Natural killer cell (primary cell): ENCODE measurements around the gene GPR176. TPM values are rescaled to one million over a fixed set of nuclear protein-coding genes. Genes with fewer than 3 reads are reported as not detected.

Experiments used
- ATAC-seq, 3 donors: fragments of 150-1000 bp in 2 of 3; fragments of 200-7000 bp in 1 of 3; cut with Tn5 transposase; 1 replicate in 1 of 3; 2 replicates in 2 of 3; pipeline ENCODE4 v1.10.0; 2021; ENCODE audit warnings: mild to moderate bottlenecking in 2 of 3, moderate library complexity in 2 of 3
- DNase-seq, 2 donors: peaks; one replicate each; pipeline versions ENCODE4 v3.0.0 to v3.0.0-alpha.2; 2013 to 2021; ENCODE audit warnings: mixed read lengths in 1 of 2
- H3K27ac ChIP-seq: one replicate; pipeline ENCODE4 v1.5.1; 2013; ENCODE audit warnings: mild to moderate bottlenecking, low read length
- H3K27me3 ChIP-seq: one replicate; pipeline ENCODE4 v1.6.1; 2013; ENCODE audit warnings: low read length; ENCODE audit not compliant: control insufficient read depth, insufficient read depth
- H3K36me3 ChIP-seq: one replicate; pipeline ENCODE4 v1.6.1; 2013; ENCODE audit warnings: low read length; ENCODE audit not compliant: control insufficient read depth, insufficient read depth
- H3K4me1 ChIP-seq: one replicate; pipeline ENCODE4 v1.6.1; 2013; ENCODE audit warnings: low read length; ENCODE audit not compliant: control insufficient read depth, insufficient read depth
- H3K4me3 ChIP-seq: one replicate; pipeline ENCODE4 v1.5.1; 2013; ENCODE audit warnings: low read length
- H3K9me3 ChIP-seq: one replicate; pipeline ENCODE4 v1.6.1; 2013; ENCODE audit warnings: low read length; ENCODE audit not compliant: control insufficient read depth, insufficient read depth
- H3K27ac Mint-ChIP-seq, 2 donors: one replicate each; pipeline ENCODE4 v1.8.0; 2022; ENCODE audit warnings: mild to moderate bottlenecking in 2 of 2, mixed read lengths in 2 of 2, moderate library complexity in 1 of 2
- H3K27me3 Mint-ChIP-seq, 2 donors: one replicate each; pipeline ENCODE4 v1.8.0; 2022; ENCODE audit warnings: low read depth in 2 of 2, mixed read lengths in 2 of 2
- H3K36me3 Mint-ChIP-seq: one replicate; pipeline ENCODE4 v1.8.0; 2022; ENCODE audit warnings: mixed read lengths
- H3K4me1 Mint-ChIP-seq, 2 donors: one replicate each; pipeline ENCODE4 v1.8.0; 2022; ENCODE audit warnings: mixed read lengths in 2 of 2
- H3K4me3 Mint-ChIP-seq: one replicate; pipeline ENCODE4 v1.8.0; 2022; ENCODE audit warnings: mild to moderate bottlenecking, moderate library complexity, mixed read lengths
- H3K9me3 Mint-ChIP-seq, 2 donors: one replicate each; pipeline ENCODE4 v1.8.0; 2022; ENCODE audit warnings: mixed read lengths in 2 of 2
- CTCF ChIP-seq: fragments of 200-600 bp; IDR thresholded peaks from one replicate; pipeline ENCODE4 v1.8.0; 2022; ENCODE audit warnings: antibody characterized with exemption
- WGBS: methylation state at CpG from one replicate; pipeline ENCODE4 v1.1.7; 2013; ENCODE audit warnings: missing lambda C conversion rate; ENCODE audit not compliant: insufficient coverage; 5-methylcytosine and 5-hydroxymethylcytosine counted together
- intact Hi-C: fragments of 100-400 bp; cut with micrococcal nuclease; formaldehyde crosslinking; loops from one replicate; pipeline ENCODE4 v1.14.2; 2022
- total RNA-seq, 4 donors: library from RNA; stranded (reverse); fragments of 120-200 nt in 1 of 4; gene quantifications; one replicate each; pipeline versions ENCODE4 v1.2.3 to v1.2.4, GENCODE V29; 2013 to 2022

Gene GPR176
- total RNA-seq, 3 donors from 2014 or later (not counting 1 experiment from before 2014, with no cell fraction given), result 0.38 TPM; not detected in 2

GRCh38 chr15:39851500-39852092, 68.5 kb downstream of the GPR176 start:
- H3K27me3 ChIP-seq, result no peaks in the 10 kb centered on the region
- Mint-ChIP-seq H3K4me3 (no peak overlapping the region), H3K36me3 (no peaks in the 10 kb centered on the region), H3K27me3 (peaks cover 8 to 44% of the 10 kb centered on the region in 2 donors), H3K27ac (no peak overlapping the region), H3K9me3 (no peaks in the 10 kb centered on the region), H3K4me1 (no peaks in the 10 kb centered on the region)
- TF ChIP-seq CTCF, result no peak
- DNase-seq (no peak), ATAC-seq (no peak)
- intact Hi-C loops, result no loop called here
- no peaks in the 10 kb centered on the region for H3K36me3 ChIP-seq
- WGBS, result 71% methylated on average over 5 of the region's 7 CpGs
- H3K27ac ChIP-seq, result no peak overlapping the region
- H3K4me1 ChIP-seq, result no peaks in the 10 kb centered on the region
- H3K4me3 ChIP-seq, result no peak overlapping the region
- no peaks in the 10 kb centered on the region for H3K9me3 ChIP-seq

DNA sequence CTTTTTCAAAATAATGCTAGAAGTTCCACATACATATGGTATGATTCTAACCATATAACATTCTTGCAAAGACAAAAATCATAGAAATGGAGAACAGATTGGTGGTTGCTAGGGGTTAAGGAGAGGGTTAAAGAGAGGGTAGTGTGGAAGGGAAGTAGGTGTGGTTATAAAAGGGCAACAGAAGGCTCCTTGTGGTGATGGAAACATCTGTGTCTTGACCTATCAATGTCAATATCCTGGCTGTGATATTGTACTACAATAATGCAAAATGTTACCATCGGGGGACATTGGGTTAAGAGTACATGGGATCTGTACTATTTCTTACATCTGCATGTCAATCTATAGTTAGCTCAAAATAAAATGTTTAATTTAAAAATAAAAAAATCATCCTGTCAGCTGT, 69.6 kb downstream of the GPR176 start:
- Mint-ChIP-seq H3K27ac (no peak overlapping the region), H3K9me3 (no peaks in the 10 kb centered on the region), H3K4me1 (no peaks in the 10 kb centered on the region), H3K4me3 (no peak overlapping the region), H3K36me3 (no peaks in the 10 kb centered on the region), H3K27me3 (peaks cover 8 to 46% of the 10 kb centered on the region in 2 donors)
- Histone ChIP-seq H3K4me1 (no peaks in the 10 kb centered on the region), H3K36me3 (no peaks in the 10 kb centered on the region), H3K4me3 (no peak overlapping the region), H3K27me3 (no peaks in the 10 kb centered on the region), H3K9me3 (no peaks in the 10 kb centered on the region), H3K27ac (no peak overlapping the region)
- no peak for TF ChIP-seq CTCF
- no peak for ATAC-seq
- no peak for DNase-seq
- intact Hi-C loops, result no loop called here
- no CpG with 5 or more reads among the region's 1 CpG for WGBS

- H3K27me3 Mint-ChIP-seq, result peaks cover 8 to 28% of the 10 kb centered on the region in 2 donors
- no peak for TF ChIP-seq CTCF
- H3K4me3 Mint-ChIP-seq, result no peak overlapping the region
- Histone ChIP-seq H3K36me3 (no peaks in the 10 kb centered on the region), H3K4me1 (no peaks in the 10 kb centered on the region), H3K4me3 (no peak overlapping the region), H3K27me3 (no peaks in the 10 kb centered on the region), H3K9me3 (no peaks in the 10 kb centered on the region), H3K27ac (no peak overlapping the region)
- no peaks in the 10 kb centered on the region for H3K36me3 Mint-ChIP-seq
- ATAC-seq (no peak), DNase-seq (no peak)
- no peaks in the 10 kb centered on the region for H3K4me1 Mint-ChIP-seq
- WGBS, result 93% methylated on average over 2 of the region's 2 CpGs
- intact Hi-C loops, result no loop called here
- H3K27ac Mint-ChIP-seq, result no peak overlapping the region
- H3K9me3 Mint-ChIP-seq, result no peaks in the 10 kb centered on the region
Measured at GRCh38 chr15:39846108-39846507, 74.0 kb downstream of the GPR176 start.

DNA sequence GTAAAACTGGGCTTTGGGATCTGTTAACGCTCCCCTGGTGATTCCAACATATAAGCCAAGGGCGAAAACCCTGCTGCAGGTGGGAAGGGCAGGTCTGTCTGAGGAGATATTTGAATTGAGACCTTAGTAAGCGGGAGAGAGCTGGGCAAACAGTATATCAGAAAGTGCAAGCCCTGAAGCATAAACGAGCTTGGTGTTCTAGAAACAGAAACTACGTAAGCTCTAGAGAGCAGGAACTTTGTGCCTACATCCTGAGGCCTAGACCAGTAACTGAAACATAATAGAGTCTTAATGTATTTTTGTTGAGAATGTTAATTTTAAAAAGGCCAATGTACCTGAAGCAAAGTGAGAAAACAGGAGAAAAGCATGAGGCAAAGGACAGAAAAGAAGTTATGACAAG, 74.5 kb downstream of the GPR176 start:
- Histone ChIP-seq H3K4me1 (no peaks in the 10 kb centered on the region), H3K4me3 (no peak overlapping the region), H3K36me3 (no peaks in the 10 kb centered on the region), H3K9me3 (no peaks in the 10 kb centered on the region), H3K27ac (no peak overlapping the region), H3K27me3 (no peaks in the 10 kb centered on the region)
- Mint-ChIP-seq H3K4me1 (no peaks in the 10 kb centered on the region), H3K4me3 (no peak overlapping the region), H3K27ac (no peak overlapping the region), H3K9me3 (no peaks in the 10 kb centered on the region), H3K27me3 (peaks cover 8 to 28% of the 10 kb centered on the region in 2 donors), H3K36me3 (no peaks in the 10 kb centered on the region)
- 89% methylated on average over 5 of the region's 5 CpGs for WGBS
- DNase-seq (no peak), ATAC-seq (no peak)
- intact Hi-C loops, result no loop called here
- TF ChIP-seq CTCF, result no peak
